HepG2 (cell line): ENCODE data around the gene LPCAT4. TPM values are rescaled to one million over a fixed set of nuclear protein-coding genes. Genes with fewer than 3 reads are reported as not detected.

Experiments
- AHR ChIP-seq: IDR thresholded peaks from 2 replicates; pipeline ENCODE4 v1.6.1; 2018; ENCODE audit warnings: missing genetic modification reagents, missing compliant biosample characterization
- CCAR2 ChIP-seq: fragments of 200-400 bp; formaldehyde crosslinking; optimal IDR thresholded peaks from 2 replicates; pipeline ENCODE3; 2018; ENCODE audit warnings: low read depth, mild to moderate bottlenecking, low read length, moderate library complexity
- FIP1L1 ChIP-seq: fragments of 200-400 bp; formaldehyde crosslinking; IDR thresholded peaks from 2 replicates; pipeline ENCODE4 v1.6.1; 2018; ENCODE audit warnings: low read depth, mild to moderate bottlenecking, low read length, moderate library complexity, borderline replicate concordance; ENCODE audit not compliant: insufficient read depth
- FLYWCH1 ChIP-seq: sonication (generic); formaldehyde crosslinking; IDR thresholded peaks from 2 replicates; pipeline ENCODE4 v1.8.1; 2023; ENCODE audit warnings: mild to moderate bottlenecking, missing genetic modification reagents
- FOXJ3 ChIP-seq: sonication (generic); formaldehyde crosslinking; IDR thresholded peaks from 2 replicates; pipeline ENCODE4 v1.4.0; 2020; ENCODE audit warnings: missing genetic modification reagents, mild to moderate bottlenecking, borderline replicate concordance
- FOXK1 ChIP-seq: sonication (generic); formaldehyde crosslinking; IDR thresholded peaks from 2 replicates; pipeline ENCODE4 v1.4.0; 2020; ENCODE audit warnings: low read depth, missing genetic modification reagents, borderline replicate concordance
- IRX3 ChIP-seq: sonication (generic); formaldehyde crosslinking; IDR thresholded peaks from 2 replicates; pipeline ENCODE4 v1.8.1; 2023; ENCODE audit warnings: mild to moderate bottlenecking, low read depth, missing genetic modification reagents, borderline replicate concordance
- MED8 ChIP-seq: sonication (generic); formaldehyde crosslinking; IDR thresholded peaks from 2 replicates; pipeline ENCODE4 v1.8.1; 2023; ENCODE audit warnings: mild to moderate bottlenecking, missing genetic modification reagents; ENCODE audit not compliant: insufficient replicate concordance
- NFKB2 ChIP-seq: sonication (generic); formaldehyde crosslinking; IDR thresholded peaks from 2 replicates; pipeline ENCODE4 v1.4.0; 2020; ENCODE audit warnings: missing genetic modification reagents, borderline replicate concordance
- PAWR ChIP-seq: sonication (generic); formaldehyde crosslinking; IDR thresholded peaks from 2 replicates; pipeline ENCODE4 v1.4.0; 2020; ENCODE audit warnings: missing genetic modification reagents, mild to moderate bottlenecking, borderline replicate concordance
- ZKSCAN5 ChIP-seq: sonication (generic); formaldehyde crosslinking; IDR thresholded peaks from 2 replicates; pipeline ENCODE4 v1.5.1; 2020; ENCODE audit warnings: mild to moderate bottlenecking, missing genetic modification reagents
- ZMYM2 ChIP-seq: sonication (generic); formaldehyde crosslinking; IDR thresholded peaks from 2 replicates; pipeline ENCODE4 v1.8.0; 2022; ENCODE audit warnings: mild to moderate bottlenecking, missing genetic modification reagents
- ZNF10 ChIP-seq: sonication (generic); formaldehyde crosslinking; IDR thresholded peaks from 2 replicates; pipeline ENCODE4 v1.4.0; 2020; ENCODE audit warnings: mild to moderate bottlenecking, low read depth, missing genetic modification reagents, borderline replicate concordance
- ZNF121 ChIP-seq: sonication (generic); formaldehyde crosslinking; IDR thresholded peaks from 2 replicates; pipeline ENCODE4 v1.5.0; 2020; ENCODE audit warnings: mild to moderate bottlenecking, missing genetic modification reagents
- ZNF205 ChIP-seq: IDR thresholded peaks from 2 replicates; pipeline ENCODE4 v1.6.1; 2018; ENCODE audit warnings: missing biosample characterization, missing genetic modification reagents
- polyA plus RNA-seq, 8 experiments: library from polyadenylated mRNA; depleted of rRNA in 3 of 8; stranded (reverse) in 7 of 8; unstranded in 1 of 8; fragments of >200 nt; fragmentation: Illumina TruSeq in 4 of 8; extraction: Trizol in 4 of 8; gene quantifications; 2 replicates each; pipeline versions ENCODE4 v1.2.1 to v1.2.3, GENCODE V29; 2011 to 2016; ENCODE audit warnings: low read depth in 4 of 8, missing spikeins in 1 of 8, mixed read lengths in 1 of 8; ENCODE audit not compliant: insufficient read depth in 1 of 8
- total RNA-seq, 5 experiments: library from RNA; depleted of rRNA; stranded (reverse); fragments of >200 nt; fragmentation: Illumina TruSeq; extraction: Trizol; gene quantifications; 2 replicates each; pipeline ENCODE4 v1.2.3, GENCODE V29; 2016; ENCODE audit warnings: low read depth in 1 of 5
- TF ChIP-seq, protein P1 (sequence below): IDR thresholded peaks from 2 replicates; pipeline ENCODE4 v1.6.1; 2016; ENCODE audit warnings: missing compliant biosample characterization, missing genetic modification reagents, borderline replicate concordance
- TF ChIP-seq, protein P2 (sequence below): conservative IDR thresholded peaks from 2 replicates; pipeline ENCODE4 v1.6.1; 2018; ENCODE audit warnings: missing genetic modification reagents
- TF ChIP-seq, protein P3 (sequence below): sonication (generic); formaldehyde crosslinking; IDR thresholded peaks from 2 replicates; pipeline ENCODE4 v1.4.0; 2020; ENCODE audit warnings: low read depth, mild to moderate bottlenecking, missing genetic modification reagents
- TF ChIP-seq, protein P4 (sequence below): IDR thresholded peaks from 2 replicates; pipeline ENCODE4 v1.6.1; 2016; ENCODE audit warnings: low read depth, borderline replicate concordance
- TF ChIP-seq, protein P5 (sequence below): sonication (generic); formaldehyde crosslinking; IDR thresholded peaks from 2 replicates; pipeline ENCODE4 v1.5.0; 2020; ENCODE audit warnings: missing genetic modification reagents
- TF ChIP-seq, protein P6 (sequence below): sonication (generic); formaldehyde crosslinking; IDR thresholded peaks from 2 replicates; pipeline ENCODE4 v1.5.1; 2020; ENCODE audit warnings: missing genetic modification reagents, mild to moderate bottlenecking, borderline replicate concordance

LPCAT4 gene
- total and polyA plus RNA-seq, 2 of the 13 experiments (the other 11 are each of a cell fraction or from before 2014, with no cell fraction given): 8.1 to 57.1 TPM

DNA sequence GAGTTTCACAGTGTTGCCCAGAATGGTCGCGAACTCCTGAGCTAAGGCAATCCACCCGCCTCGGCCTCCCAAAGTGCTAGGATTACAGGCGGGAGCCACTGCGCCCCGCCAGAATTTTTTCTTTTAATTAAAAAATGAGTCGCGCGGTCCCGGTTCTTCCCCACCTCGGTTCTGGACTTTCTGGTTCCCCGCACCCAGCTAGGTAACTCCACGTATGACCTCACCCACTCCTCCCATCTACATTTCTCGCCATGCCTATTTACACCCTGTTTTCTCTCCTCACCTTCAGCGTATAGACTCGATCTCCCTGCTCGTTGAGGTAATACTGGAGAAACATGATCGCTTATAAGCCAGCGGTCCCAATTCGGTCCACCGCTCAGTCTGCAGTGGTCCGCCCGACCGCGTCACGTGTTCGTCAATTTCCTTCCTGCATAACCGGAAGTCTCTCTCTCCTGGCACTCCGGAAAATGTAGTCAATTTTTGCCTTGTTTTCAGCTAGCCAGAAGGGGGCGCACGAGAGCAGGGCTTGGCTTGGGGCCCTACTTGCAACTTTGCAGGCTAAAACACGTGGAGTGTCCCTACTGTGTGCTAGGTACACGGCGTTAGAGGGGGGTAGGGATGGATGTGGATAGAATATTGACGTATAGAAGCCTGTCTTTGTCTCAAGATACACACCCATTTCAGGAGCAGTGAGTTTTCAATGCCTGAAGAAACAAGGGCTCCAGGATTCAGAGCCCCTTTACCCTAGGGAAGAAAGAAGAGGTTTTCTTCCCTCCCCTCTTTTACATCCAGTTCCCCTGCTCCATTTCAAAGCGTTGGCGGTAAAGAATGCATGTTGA lies 24.0 kb downstream of the LPCAT4 start, which contains the start of the genes NOP10 and NUTM1 (continued):
- TF ChIP-seq PAWR (CRISPR knock-in tag) (no peak), FOXK1 (CRISPR knock-in tag) (peak; percentile 73; the same call in 1 of the 2 replicates), MED8 (CRISPR knock-in tag) (peak; percentile 72), ZNF121 (no peak), ZNF10 (no peak), AHR (CRISPR knock-in tag) (no peak), ZMYM2 (CRISPR knock-in tag) (peak; percentile 78; the same call in 1 of the 2 replicates), FOXJ3 (CRISPR knock-in tag) (no peak), CCAR2 (no peak), IRX3 (CRISPR knock-in tag) (no peak), FIP1L1 (no peak), ZNF205 (no peak), FLYWCH1 (CRISPR knock-in tag) (no peak), ZKSCAN5 (CRISPR knock-in tag) (no peak), NFKB2 (CRISPR knock-in tag) (peak; percentile 55; the same call in 1 of the 2 replicates)
- TF ChIP-seq, protein P1, sequence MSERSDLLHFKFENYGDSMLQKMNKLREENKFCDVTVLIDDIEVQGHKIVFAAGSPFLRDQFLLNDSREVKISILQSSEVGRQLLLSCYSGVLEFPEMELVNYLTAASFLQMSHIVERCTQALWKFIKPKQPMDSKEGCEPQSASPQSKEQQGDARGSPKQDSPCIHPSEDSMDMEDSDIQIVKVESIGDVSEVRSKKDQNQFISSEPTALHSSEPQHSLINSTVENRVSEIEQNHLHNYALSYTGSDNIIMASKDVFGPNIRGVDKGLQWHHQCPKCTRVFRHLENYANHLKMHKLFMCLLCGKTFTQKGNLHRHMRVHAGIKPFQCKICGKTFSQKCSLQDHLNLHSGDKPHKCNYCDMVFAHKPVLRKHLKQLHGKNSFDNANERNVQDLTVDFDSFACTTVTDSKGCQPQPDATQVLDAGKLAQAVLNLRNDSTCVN (CRISPR knock-in tag): no peak; the same call in 1 of the 2 replicates
- TF ChIP-seq, protein P2, sequence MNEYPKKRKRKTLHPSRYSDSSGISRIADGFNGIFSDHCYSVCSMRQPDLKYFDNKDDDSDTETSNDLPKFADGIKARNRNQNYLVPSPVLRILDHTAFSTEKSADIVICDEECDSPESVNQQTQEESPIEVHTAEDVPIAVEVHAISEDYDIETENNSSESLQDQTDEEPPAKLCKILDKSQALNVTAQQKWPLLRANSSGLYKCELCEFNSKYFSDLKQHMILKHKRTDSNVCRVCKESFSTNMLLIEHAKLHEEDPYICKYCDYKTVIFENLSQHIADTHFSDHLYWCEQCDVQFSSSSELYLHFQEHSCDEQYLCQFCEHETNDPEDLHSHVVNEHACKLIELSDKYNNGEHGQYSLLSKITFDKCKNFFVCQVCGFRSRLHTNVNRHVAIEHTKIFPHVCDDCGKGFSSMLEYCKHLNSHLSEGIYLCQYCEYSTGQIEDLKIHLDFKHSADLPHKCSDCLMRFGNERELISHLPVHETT (CRISPR knock-in tag): no peak
- TF ChIP-seq, protein P3, sequence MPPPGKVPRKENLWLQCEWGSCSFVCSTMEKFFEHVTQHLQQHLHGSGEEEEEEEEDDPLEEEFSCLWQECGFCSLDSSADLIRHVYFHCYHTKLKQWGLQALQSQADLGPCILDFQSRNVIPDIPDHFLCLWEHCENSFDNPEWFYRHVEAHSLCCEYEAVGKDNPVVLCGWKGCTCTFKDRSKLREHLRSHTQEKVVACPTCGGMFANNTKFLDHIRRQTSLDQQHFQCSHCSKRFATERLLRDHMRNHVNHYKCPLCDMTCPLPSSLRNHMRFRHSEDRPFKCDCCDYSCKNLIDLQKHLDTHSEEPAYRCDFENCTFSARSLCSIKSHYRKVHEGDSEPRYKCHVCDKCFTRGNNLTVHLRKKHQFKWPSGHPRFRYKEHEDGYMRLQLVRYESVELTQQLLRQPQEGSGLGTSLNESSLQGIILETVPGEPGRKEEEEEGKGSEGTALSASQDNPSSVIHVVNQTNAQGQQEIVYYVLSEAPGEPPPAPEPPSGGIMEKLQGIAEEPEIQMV (CRISPR knock-in tag): peak; percentile 92
- TF ChIP-seq, protein P4, sequence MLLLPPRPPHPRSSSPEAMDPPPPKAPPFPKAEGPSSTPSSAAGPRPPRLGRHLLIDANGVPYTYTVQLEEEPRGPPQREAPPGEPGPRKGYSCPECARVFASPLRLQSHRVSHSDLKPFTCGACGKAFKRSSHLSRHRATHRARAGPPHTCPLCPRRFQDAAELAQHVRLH (CRISPR knock-in tag): peak; percentile 55; the same call in 1 of the 2 replicates
- TF ChIP-seq, protein P5, sequence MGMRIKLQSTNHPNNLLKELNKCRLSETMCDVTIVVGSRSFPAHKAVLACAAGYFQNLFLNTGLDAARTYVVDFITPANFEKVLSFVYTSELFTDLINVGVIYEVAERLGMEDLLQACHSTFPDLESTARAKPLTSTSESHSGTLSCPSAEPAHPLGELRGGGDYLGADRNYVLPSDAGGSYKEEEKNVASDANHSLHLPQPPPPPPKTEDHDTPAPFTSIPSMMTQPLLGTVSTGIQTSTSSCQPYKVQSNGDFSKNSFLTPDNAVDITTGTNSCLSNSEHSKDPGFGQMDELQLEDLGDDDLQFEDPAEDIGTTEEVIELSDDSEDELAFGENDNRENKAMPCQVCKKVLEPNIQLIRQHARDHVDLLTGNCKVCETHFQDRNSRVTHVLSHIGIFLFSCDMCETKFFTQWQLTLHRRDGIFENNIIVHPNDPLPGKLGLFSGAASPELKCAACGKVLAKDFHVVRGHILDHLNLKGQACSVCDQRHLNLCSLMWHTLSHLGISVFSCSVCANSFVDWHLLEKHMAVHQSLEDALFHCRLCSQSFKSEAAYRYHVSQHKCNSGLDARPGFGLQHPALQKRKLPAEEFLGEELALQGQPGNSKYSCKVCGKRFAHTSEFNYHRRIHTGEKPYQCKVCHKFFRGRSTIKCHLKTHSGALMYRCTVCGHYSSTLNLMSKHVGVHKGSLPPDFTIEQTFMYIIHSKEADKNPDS (CRISPR knock-in tag): no peak
- TF ChIP-seq, protein P6, sequence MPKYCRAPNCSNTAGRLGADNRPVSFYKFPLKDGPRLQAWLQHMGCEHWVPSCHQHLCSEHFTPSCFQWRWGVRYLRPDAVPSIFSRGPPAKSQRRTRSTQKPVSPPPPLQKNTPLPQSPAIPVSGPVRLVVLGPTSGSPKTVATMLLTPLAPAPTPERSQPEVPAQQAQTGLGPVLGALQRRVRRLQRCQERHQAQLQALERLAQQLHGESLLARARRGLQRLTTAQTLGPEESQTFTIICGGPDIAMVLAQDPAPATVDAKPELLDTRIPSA: no peak
